IMR-90 (cell line): ENCODE measurements around the gene LSM14B. TPM values are rescaled to one million over a fixed set of nuclear protein-coding genes. Genes with fewer than 3 reads are reported as not detected.

ENCODE experiments used
- ATAC-seq: fragments of 200-7000 bp; cut with Tn5 transposase; 2 replicates; pipeline ENCODE4 v1.9.1; 2020; ENCODE audit warnings: low read depth, mild to moderate bottlenecking, moderate library complexity
- BruUV-seq: library from RNA; stranded (reverse); fragments of 400-500 nt; replicated peaks from 2 replicates; lab custom pipeline; 2021; lab: Mats Ljungman, UMichigan
- CTCF ChIA-PET: fragments of 300-600 bp; formaldehyde crosslinking; extraction: SDS; loops from one replicate; lab custom pipeline; 2021; ENCODE audit warnings: antibody characterized with exemption; lab: Yijun Ruan, JAX
- POLR2A ChIA-PET: fragments of 300-600 bp; sonication (Branson Sonifier 250); formaldehyde crosslinking; loops from one replicate; lab custom pipeline; 2022; ENCODE audit warnings: antibody characterized with exemption; ENCODE audit not compliant: unreplicated experiment; lab: Charles Lee
- DNase-seq: peaks from one replicate; pipeline ENCODE4 v3.0.0; 2013
- H2AFZ ChIP-seq: replicated peaks from 2 replicates; pipeline ENCODE3; 2013; ENCODE audit warnings: low read length, mild to moderate bottlenecking; ENCODE audit not compliant: poor library complexity
- H2AK5ac ChIP-seq: 2 replicates; pipeline ENCODE4 v1.6.1; 2013; ENCODE audit warnings: low read depth, low read length, inconsistent platforms
- H2AK9ac ChIP-seq: replicated peaks from 2 replicates; pipeline ENCODE3; 2013; ENCODE audit warnings: mild to moderate bottlenecking, low read depth, low read length, moderate library complexity; ENCODE audit not compliant: poor library complexity
- H2BK120ac ChIP-seq: 2 replicates; pipeline ENCODE4 v1.6.1; 2013; ENCODE audit warnings: low read depth, low read length, inconsistent platforms
- H2BK15ac ChIP-seq: 3 replicates; pipeline ENCODE4 v1.6.1; 2013; ENCODE audit warnings: low read depth, low read length, inconsistent platforms
- H2BK20ac ChIP-seq: 2 replicates; pipeline ENCODE4 v1.6.1; 2013; ENCODE audit warnings: low read depth, mild to moderate bottlenecking, inconsistent platforms, low read length, moderate library complexity
- H2BK5ac ChIP-seq: 2 replicates; pipeline ENCODE4 v1.6.1; 2013; ENCODE audit warnings: mild to moderate bottlenecking, low read depth, low read length, inconsistent platforms; ENCODE audit not compliant: poor library complexity, severe bottlenecking
- H3K14ac ChIP-seq: replicated peaks from 2 replicates; pipeline ENCODE4 v1.6.1; 2013; ENCODE audit warnings: low read depth, low read length, inconsistent platforms
- H3K18ac ChIP-seq: 2 replicates; pipeline ENCODE4 v1.6.1; 2013; ENCODE audit warnings: low read depth, low read length, control low read depth
- H3K23ac ChIP-seq: 2 replicates; pipeline ENCODE4 v1.6.1; 2013; ENCODE audit warnings: low read depth, low read length, inconsistent platforms
- H3K27ac ChIP-seq: 2 replicates; pipeline ENCODE4 v1.5.1; 2013; ENCODE audit warnings: mild to moderate bottlenecking, control low read depth, low read length; ENCODE audit not compliant: insufficient read depth
- H3K27me3 ChIP-seq: 2 replicates; pipeline ENCODE4 v1.6.1; 2013; ENCODE audit warnings: low read length; ENCODE audit not compliant: control insufficient read depth, insufficient read depth
- H3K36me3 ChIP-seq: 2 replicates; pipeline ENCODE4 v1.6.1; 2013; ENCODE audit warnings: low read length, mixed read lengths; ENCODE audit not compliant: control insufficient read depth, insufficient read depth
- H3K4ac ChIP-seq: 2 replicates; pipeline ENCODE4 v1.6.1; 2013; ENCODE audit warnings: low read depth, low read length, inconsistent platforms
- H3K4me1 ChIP-seq: 2 replicates; pipeline ENCODE4 v1.6.1; 2013; ENCODE audit warnings: low read length, mixed read lengths; ENCODE audit not compliant: control insufficient read depth, insufficient read depth
- H3K4me2 ChIP-seq: 2 replicates; pipeline ENCODE4 v1.6.1; 2013; ENCODE audit warnings: low read depth, mild to moderate bottlenecking, control low read depth, low read length, moderate library complexity
- H3K4me3 ChIP-seq: 2 replicates; pipeline ENCODE4 v1.5.1; 2013; ENCODE audit warnings: low read depth, mild to moderate bottlenecking, control low read depth, low read length, moderate library complexity; ENCODE audit not compliant: insufficient read depth
- H3K56ac ChIP-seq: 2 replicates; pipeline ENCODE4 v1.6.1; 2013; ENCODE audit warnings: low read length, inconsistent platforms; ENCODE audit not compliant: insufficient read depth; ENCODE audit errors: extremely low read depth
- H3K79me1 ChIP-seq, 2 experiments: 2 replicates each; pipeline ENCODE4 v1.6.1; 2013; ENCODE audit warnings: low read length in 2 of 2, inconsistent platforms in 1 of 2, low read depth in 1 of 2
- H3K9ac ChIP-seq: 2 replicates; pipeline ENCODE4 v1.6.1; 2013; ENCODE audit warnings: low read depth, low read length, control low read depth
- H3K9me1 ChIP-seq: 2 replicates; pipeline ENCODE4 v1.6.1; 2013; ENCODE audit warnings: low read length, inconsistent platforms; ENCODE audit not compliant: insufficient read depth
- H3K9me3 ChIP-seq: 2 replicates; pipeline ENCODE4 v1.6.1; 2013; ENCODE audit warnings: low read length; ENCODE audit not compliant: control insufficient read depth, insufficient read depth
- H4K20me1 ChIP-seq: 2 replicates; pipeline ENCODE4 v1.6.1; 2013; ENCODE audit warnings: low read length, inconsistent platforms; ENCODE audit not compliant: insufficient read depth
- H4K5ac ChIP-seq: 2 replicates; pipeline ENCODE4 v1.6.1; 2013; ENCODE audit warnings: mild to moderate bottlenecking, low read depth, low read length, control low read depth
- H4K8ac ChIP-seq, 2 experiments: 2 replicates each; pipeline ENCODE4 v1.6.1; 2013; ENCODE audit warnings: low read depth in 2 of 2, low read length in 2 of 2, control low read depth in 1 of 2, inconsistent platforms in 1 of 2
- H4K91ac ChIP-seq: 2 replicates; pipeline ENCODE4 v1.6.1; 2013; ENCODE audit warnings: low read depth, low read length, inconsistent platforms; ENCODE audit not compliant: insufficient read depth
- BHLHE40 ChIP-seq: fragments of 150-350 bp; IDR thresholded peaks from 2 replicates; pipeline ENCODE4 v1.6.1; 2016; ENCODE audit warnings: mild to moderate bottlenecking, low read depth, low read length
- CEBPB ChIP-seq: IDR thresholded peaks from 2 replicates; pipeline ENCODE4 v1.6.1; 2012; ENCODE audit warnings: low read depth, low read length, improper control_type of control experiment
- CHD1 ChIP-seq: IDR thresholded peaks from 2 replicates; pipeline ENCODE4 v1.6.1; 2012; ENCODE audit warnings: low read depth, low read length, improper control_type of control experiment
- CTCF ChIP-seq: conservative IDR thresholded peaks from 2 replicates; pipeline ENCODE4 v1.5.1; 2012; ENCODE audit warnings: mild to moderate bottlenecking, low read depth, low read length, improper control_type of control experiment
- ELK1 ChIP-seq: fragments of 150-350 bp; IDR thresholded peaks from 2 replicates; pipeline ENCODE4 v1.6.1; 2016; ENCODE audit warnings: low read depth, mild to moderate bottlenecking, low read length, moderate library complexity, borderline replicate concordance
- FOS ChIP-seq: fragments of 150-350 bp; IDR thresholded peaks from 2 replicates; pipeline ENCODE4 v1.6.1; 2016; ENCODE audit warnings: low read depth, low read length
- MAFK ChIP-seq: IDR thresholded peaks from 2 replicates; pipeline ENCODE4 v1.6.1; 2012; ENCODE audit warnings: low read depth, low read length, improper control_type of control experiment
- MAZ ChIP-seq: IDR thresholded peaks from 2 replicates; pipeline ENCODE4 v1.6.1; 2012; ENCODE audit warnings: low read depth, mild to moderate bottlenecking, low read length, improper control_type of control experiment, moderate library complexity, borderline replicate concordance
- MXI1 ChIP-seq: IDR thresholded peaks from 2 replicates; pipeline ENCODE4 v1.6.1; 2012; ENCODE audit warnings: low read depth, mild to moderate bottlenecking, low read length, moderate library complexity, borderline replicate concordance
- NFE2L2 ChIP-seq: fragments of 150-350 bp; IDR thresholded peaks from 2 replicates; pipeline ENCODE4 v1.6.1; 2016; ENCODE audit warnings: low read depth, mild to moderate bottlenecking, low read length
- POLR2A ChIP-seq: IDR thresholded peaks from 2 replicates; pipeline ENCODE4 v1.6.1; 2012; ENCODE audit warnings: mild to moderate bottlenecking, low read depth, low read length
- RAD21 ChIP-seq: IDR thresholded peaks from 2 replicates; pipeline ENCODE4 v1.6.1; 2012; ENCODE audit warnings: low read length, improper control_type of control experiment
- RCOR1 ChIP-seq: IDR thresholded peaks from 2 replicates; pipeline ENCODE4 v1.6.1; 2012; ENCODE audit warnings: mild to moderate bottlenecking, low read length, improper control_type of control experiment; ENCODE audit not compliant: insufficient replicate concordance
- RFX5 ChIP-seq: IDR thresholded peaks from 2 replicates; pipeline ENCODE4 v1.8.0; 2012; ENCODE audit warnings: low read depth, mild to moderate bottlenecking, low read length, moderate library complexity
- SMC3 ChIP-seq: fragments of 150-350 bp; IDR thresholded peaks from 2 replicates; pipeline ENCODE4 v1.6.1; 2016; ENCODE audit warnings: low read depth, mild to moderate bottlenecking, antibody characterized with exemption, low read length, moderate library complexity
- WGBS, 2 experiments: methylation state at CpG; one replicate each; pipeline versions ENCODE4 v1.1.5 to v1.1.7; 2013; ENCODE audit warnings: missing lambda C conversion rate in 2 of 2; ENCODE audit not compliant: insufficient read length in 1 of 2; ENCODE audit errors: extremely low coverage in 2 of 2; 5-methylcytosine and 5-hydroxymethylcytosine counted together
- dilution Hi-C: fragments of 300-500 bp; cut with HindIII; formaldehyde crosslinking; loops from one replicate; pipeline ENCODE4 v1.14.3; 2018; ENCODE audit warnings: low sequenced_read_pairs; ENCODE audit not compliant: unreplicated experiment
- in situ Hi-C: fragments of 300-500 bp; cut with MboI; formaldehyde crosslinking; loops from 3 replicates; pipeline ENCODE4 v1.14.3; 2019; ENCODE audit warnings: low sequenced_read_pairs, inconsistent platforms, mixed read lengths
- intact Hi-C: fragments of 100-400 bp; cut with micrococcal nuclease; formaldehyde crosslinking; loops from 2 replicates; pipeline ENCODE4 v1.10.0; 2022
- polyA plus RNA-seq, 3 experiments: library from polyadenylated mRNA; depleted of rRNA; stranded (reverse); fragments of >200 nt; gene quantifications; 2 replicates each; pipeline ENCODE4 v1.2.3, GENCODE V29; 2012; ENCODE audit warnings: low replicate concordance in 1 of 3
- total RNA-seq: library from RNA; depleted of rRNA; stranded (reverse); fragments of >200 nt; gene quantifications from 2 replicates; pipeline ENCODE4 v1.2.3, GENCODE V29; 2012
- TF ChIP-seq, protein P1 (sequence below): fragments of 150-350 bp; IDR thresholded peaks from 2 replicates; pipeline ENCODE4 v1.6.1; 2017; ENCODE audit warnings: mild to moderate bottlenecking, antibody characterized with exemption, low read length, low read depth

Gene LSM14B
- total and polyA plus RNA-seq, 2 of the 4 experiments (the other 2 are of a cell fraction), result 23.7 to 41.1 TPM

GRCh38 chr20:62175711-62176110, 53.4 kb downstream of the LSM14B start:
- Histone ChIP-seq H4K20me1 (no peaks in the 10 kb centered on the region), H4K5ac (no peak overlapping the region), H3K27me3 (no peaks in the 10 kb centered on the region), H3K36me3 (peaks cover 29% of the 10 kb centered on the region), H3K27ac (no peak overlapping the region), H2BK20ac (no peak overlapping the region), H3K23ac (no peak overlapping the region), H3K56ac (no peak overlapping the region), H3K4me3 (no peak overlapping the region), H4K91ac (no peak overlapping the region), H2AK9ac (no peak overlapping the region), H3K18ac (no peak overlapping the region), H2BK5ac (no peak overlapping the region), H3K9me3 (no peaks in the 10 kb centered on the region), H3K4me1 (no peaks in the 10 kb centered on the region), H3K79me1 (no peaks in the 10 kb centered on the region), H3K4ac (no peak overlapping the region), H2BK120ac (no peak overlapping the region), H3K9me1 (0 out of 2 replicates have a peak, but pooled peaks cover 2% of the 10 kb centered on the region), H2AFZ (no peak overlapping the region), H3K9ac (no peak overlapping the region), H3K14ac (no peak overlapping the region), H3K4me2 (no peak overlapping the region), H2BK15ac (no peak overlapping the region), H4K8ac (no peak overlapping the region), H2AK5ac (no peak overlapping the region)
- in situ Hi-C loops (no loop called here), dilution Hi-C loops (no loop called here), intact Hi-C loops (no loop called here)
- no peak for DNase-seq
- no peak for ATAC-seq
- no peak for TF ChIP-seq POLR2A
- TF ChIP-seq CHD1, result no peak
- TF ChIP-seq MAZ, result no peak
- TF ChIP-seq CTCF, result no peak
- no peak for TF ChIP-seq NFE2L2
- TF ChIP-seq RCOR1, result no peak
- no peak for TF ChIP-seq FOS
- no peak for TF ChIP-seq BHLHE40
- no peak for TF ChIP-seq MXI1
- no peak for TF ChIP-seq SMC3
- TF ChIP-seq RAD21, result no peak
- no peak for TF ChIP-seq ELK1
- TF ChIP-seq CEBPB, result no peak
- no peak for TF ChIP-seq RFX5
- no peak for TF ChIP-seq MAFK
- TF ChIP-seq, protein P1, sequence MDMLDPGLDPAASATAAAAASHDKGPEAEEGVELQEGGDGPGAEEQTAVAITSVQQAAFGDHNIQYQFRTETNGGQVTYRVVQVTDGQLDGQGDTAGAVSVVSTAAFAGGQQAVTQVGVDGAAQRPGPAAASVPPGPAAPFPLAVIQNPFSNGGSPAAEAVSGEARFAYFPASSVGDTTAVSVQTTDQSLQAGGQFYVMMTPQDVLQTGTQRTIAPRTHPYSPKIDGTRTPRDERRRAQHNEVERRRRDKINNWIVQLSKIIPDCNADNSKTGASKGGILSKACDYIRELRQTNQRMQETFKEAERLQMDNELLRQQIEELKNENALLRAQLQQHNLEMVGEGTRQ, result no peak
- ChIA-PET POLR2A (no interaction called here), CTCF (no interaction called here)
- no TSS peak for BruUV-seq
- WGBS, 2 experiments, result 97% methylated on average over 6 of the region's 10 CpGs; no CpG with 5 or more reads in 1 of the 2 experiments
